Uterus (tissue), 2 donors: ENCODE measurements around the gene EEF2K.

Experiments used
- POLR2A ChIP-seq, 2 donors: fragments of 450-650 bp; IDR thresholded peaks; one replicate each; pipeline ENCODE4 v1.6.1; 2016; ENCODE audit warnings: antibody characterized with exemption in 2 of 2, mild to moderate bottlenecking in 1 of 2, moderate library complexity in 1 of 2
- TF ChIP-seq, protein P1 (sequence below), 4 experiments: fragments of 200-600 bp in 2 of 4; fragments of 450-650 bp in 2 of 4; sonication (generic) in 2 of 4; IDR thresholded peaks; one replicate each; pipeline ENCODE4 v1.5.1; 2016 to 2019; ENCODE audit warnings: antibody characterized with exemption in 4 of 4, mild to moderate bottlenecking in 2 of 4, moderate library complexity in 1 of 4

DNA sequence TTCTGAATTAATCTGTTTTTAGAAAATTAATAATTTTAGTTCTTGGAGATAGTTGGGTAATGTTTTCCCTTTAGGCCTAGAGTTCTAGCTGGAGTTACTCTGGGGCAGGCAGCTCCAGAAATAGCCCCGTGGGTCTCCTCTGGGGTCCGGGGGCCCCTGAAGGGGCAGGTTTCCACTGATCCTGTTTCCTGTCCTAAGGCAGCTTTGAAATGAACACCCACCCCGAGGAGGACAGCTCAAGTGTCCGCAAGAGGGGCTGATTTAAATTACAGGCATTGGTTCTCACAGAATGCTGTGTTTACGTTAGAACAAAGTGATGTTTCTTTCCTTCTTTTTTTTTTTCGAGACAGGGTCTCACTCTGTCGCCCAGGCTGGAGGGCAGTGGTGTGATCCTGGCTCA is 23.8 kb downstream of the EEF2K start:
- TF ChIP-seq, protein P1, sequence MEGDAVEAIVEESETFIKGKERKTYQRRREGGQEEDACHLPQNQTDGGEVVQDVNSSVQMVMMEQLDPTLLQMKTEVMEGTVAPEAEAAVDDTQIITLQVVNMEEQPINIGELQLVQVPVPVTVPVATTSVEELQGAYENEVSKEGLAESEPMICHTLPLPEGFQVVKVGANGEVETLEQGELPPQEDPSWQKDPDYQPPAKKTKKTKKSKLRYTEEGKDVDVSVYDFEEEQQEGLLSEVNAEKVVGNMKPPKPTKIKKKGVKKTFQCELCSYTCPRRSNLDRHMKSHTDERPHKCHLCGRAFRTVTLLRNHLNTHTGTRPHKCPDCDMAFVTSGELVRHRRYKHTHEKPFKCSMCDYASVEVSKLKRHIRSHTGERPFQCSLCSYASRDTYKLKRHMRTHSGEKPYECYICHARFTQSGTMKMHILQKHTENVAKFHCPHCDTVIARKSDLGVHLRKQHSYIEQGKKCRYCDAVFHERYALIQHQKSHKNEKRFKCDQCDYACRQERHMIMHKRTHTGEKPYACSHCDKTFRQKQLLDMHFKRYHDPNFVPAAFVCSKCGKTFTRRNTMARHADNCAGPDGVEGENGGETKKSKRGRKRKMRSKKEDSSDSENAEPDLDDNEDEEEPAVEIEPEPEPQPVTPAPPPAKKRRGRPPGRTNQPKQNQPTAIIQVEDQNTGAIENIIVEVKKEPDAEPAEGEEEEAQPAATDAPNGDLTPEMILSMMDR (IDR thresholded peaks at IDR 0.05), result no peak
- TF ChIP-seq POLR2A (IDR thresholded peaks at IDR 0.05), result no peak
